OCI-LY7 (cell line): ENCODE results near the gene CHSY3.

Source experiments
- CTCF ChIP-seq: fragments of 200-600 bp; sonication (generic); conservative IDR thresholded peaks from 2 replicates; pipeline ENCODE4 v1.5.1; 2014; ENCODE audit warnings: mild to moderate bottlenecking, antibody characterized with exemption, low read length, moderate library complexity, mixed read lengths
- EZH2phosphoT487 ChIP-seq: fragments of 200-600 bp; sonication (generic); IDR thresholded peaks from 2 replicates; pipeline ENCODE4 v1.6.1; 2018; ENCODE audit warnings: low read depth, borderline replicate concordance, mild to moderate bottlenecking, mixed run types, antibody characterized with exemption, low read length, moderate library complexity, mixed read lengths

- TF ChIP-seq CTCF (no peak), EZH2phosphoT487 (no peak)
Observed at GRCh38 chr5:130043834-130044233, 139.6 kb downstream of the CHSY3 start.
